Adrenal gland (tissue), 5 donors: ENCODE data around the gene CERS3.
"Not testable (repeated sequence)": the region's sequence is repeated elsewhere in the genome, so short reads cannot be mapped to it uniquely, and the experiment has no call there.

Experiments used
- CTCF ChIP-seq, 6 experiments: fragments of 450-650 bp in 4 of 6; fragments of 200-600 bp in 2 of 6; sonication (generic) in 1 of 6; IDR thresholded peaks; 1 replicate in 5 of 6; 2 replicates in 1 of 6; pipeline versions ENCODE4 v1.5.1 to v1.8.0; 2016 to 2021; ENCODE audit warnings: antibody characterized with exemption in 6 of 6, mild to moderate bottlenecking in 2 of 6, moderate library complexity in 1 of 6
- POLR2A ChIP-seq, 2 donors: fragments of 450-650 bp; IDR thresholded peaks; one replicate each; pipeline ENCODE4 v1.6.1; 2017; ENCODE audit warnings: antibody characterized with exemption in 2 of 2, mild to moderate bottlenecking in 2 of 2, moderate library complexity in 1 of 2
- donor health status: DM: no; HTN: no; CAD: no.

- not testable (repeated sequence) for TF ChIP-seq CTCF, POLR2A (IDR thresholded peaks at IDR 0.05)
Observed at GRCh38 chr15:100441063-100441462, 87.7 kb downstream of the CERS3 start.
